IPS-15b (cell line): Measurements from ENCODE around the gene PMPCA.
"Not testable (repeated sequence)": the region's sequence is repeated elsewhere in the genome, so short reads cannot be mapped to it uniquely, and the experiment has no call there.

Experiments used
- H3K27me3 ChIP-seq: one replicate; pipeline ENCODE4 v1.6.1; 2013; ENCODE audit warnings: low read length; ENCODE audit not compliant: control insufficient read depth, insufficient read depth
- H3K36me3 ChIP-seq: one replicate; pipeline ENCODE4 v1.6.1; 2013; ENCODE audit warnings: low read length; ENCODE audit not compliant: control insufficient read depth, insufficient read depth
- H3K4me1 ChIP-seq: one replicate; pipeline ENCODE4 v1.6.1; 2013; ENCODE audit warnings: mild to moderate bottlenecking, low read length; ENCODE audit not compliant: control insufficient read depth, insufficient read depth
- H3K4me3 ChIP-seq: one replicate; pipeline ENCODE4 v1.5.1; 2013; ENCODE audit warnings: low read depth, low read length
- H3K9ac ChIP-seq: one replicate; pipeline ENCODE4 v1.6.1; 2013; ENCODE audit warnings: low read depth, mild to moderate bottlenecking, low read length
- H3K9me3 ChIP-seq: one replicate; pipeline ENCODE4 v1.6.1; 2013; ENCODE audit warnings: mild to moderate bottlenecking, low read length; ENCODE audit not compliant: control insufficient read depth, insufficient read depth

The PMPCA gene

DNA sequence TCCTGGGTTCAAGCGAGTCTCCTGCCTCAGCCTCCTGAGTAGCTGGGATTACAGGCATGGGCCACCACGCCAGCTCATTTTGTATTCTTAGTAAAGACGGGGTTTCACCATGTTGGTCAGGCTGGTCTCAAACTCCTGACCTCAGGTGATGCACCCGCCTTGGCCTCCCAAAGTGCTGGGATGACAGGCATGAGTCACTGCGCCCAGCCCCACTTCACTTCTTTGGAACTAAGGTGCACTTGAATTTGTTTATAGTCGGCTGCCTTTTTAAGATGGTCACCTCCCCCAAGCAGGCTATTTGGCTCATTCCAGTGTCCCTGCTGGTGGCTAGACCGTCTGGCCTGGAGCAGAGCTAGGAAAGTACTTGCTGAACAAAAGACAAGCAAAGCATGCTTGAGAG is 14.9 kb downstream of the PMPCA start:
- H3K4me3 ChIP-seq, H3K27me3 ChIP-seq: not testable (repeated sequence)
- H3K36me3 ChIP-seq: peaks cover 44% of the 10 kb centered on the region

DNA sequence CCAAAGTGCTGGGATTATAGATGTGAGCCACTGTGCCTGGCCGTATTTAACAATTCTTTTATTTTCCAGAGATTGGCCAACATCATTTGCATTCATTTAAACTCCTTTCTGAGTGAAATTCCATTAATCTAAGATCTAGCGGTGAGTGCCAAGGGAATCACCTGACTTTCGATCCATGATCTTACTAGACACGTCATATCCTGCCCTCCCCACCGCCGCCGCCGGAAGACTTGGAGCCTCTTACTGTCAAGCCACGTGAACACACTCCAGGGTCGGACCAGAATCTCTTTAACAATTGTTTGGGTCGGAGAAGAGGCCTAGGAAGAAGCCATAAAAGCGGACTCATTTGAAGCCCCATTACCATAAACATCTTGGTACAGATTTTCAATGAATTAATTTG is 16.3 kb downstream of the PMPCA start:
- H3K4me3 ChIP-seq: no peak overlapping the region
- peaks cover 46% of the 10 kb centered on the region for H3K36me3 ChIP-seq
- H3K9ac ChIP-seq: no peak overlapping the region
- H3K27me3 ChIP-seq: no peaks in the 10 kb centered on the region
- H3K4me1 ChIP-seq: no peaks in the 10 kb centered on the region
- H3K9me3 ChIP-seq: no peaks in the 10 kb centered on the region

More for the DNA sequence above, 14.9 kb downstream of the PMPCA start:
- H3K9ac ChIP-seq, H3K9me3 ChIP-seq, H3K4me1 ChIP-seq: not testable (repeated sequence)

DNA sequence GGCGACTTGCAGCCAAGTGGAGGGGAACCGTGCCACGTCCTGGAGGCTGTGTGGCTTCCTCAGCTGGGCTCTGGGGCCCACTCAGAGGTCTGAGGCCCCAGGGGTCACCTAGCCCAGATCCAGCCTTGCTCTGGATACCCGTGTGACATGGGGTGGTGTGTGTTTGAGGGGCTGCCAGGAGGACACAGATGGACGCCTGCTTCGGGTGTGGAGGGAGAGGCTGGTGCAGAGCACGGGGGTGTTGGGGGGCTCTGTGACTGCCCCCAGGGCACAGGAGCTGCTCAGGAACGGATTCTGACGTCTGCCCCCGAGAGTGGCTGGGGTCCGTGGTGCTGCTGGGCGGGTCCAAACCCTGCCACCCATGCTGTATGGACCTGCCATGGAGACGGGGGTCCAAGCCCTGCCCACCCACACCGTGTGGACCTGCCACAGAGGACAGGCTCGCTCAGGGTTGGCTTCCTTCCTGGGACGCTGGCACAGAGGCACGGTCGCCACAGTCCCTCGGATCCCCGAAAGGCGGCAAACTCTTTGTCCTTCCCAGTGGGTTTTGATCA is 18.7 kb downstream of the PMPCA start:
- peaks cover 28% of the 10 kb centered on the region for H3K36me3 ChIP-seq
- no peak overlapping the region for H3K4me3 ChIP-seq
- no peaks in the 10 kb centered on the region for H3K9me3 ChIP-seq
- no peak overlapping the region for H3K9ac ChIP-seq
- no peaks in the 10 kb centered on the region for H3K4me1 ChIP-seq
- no peaks in the 10 kb centered on the region for H3K27me3 ChIP-seq

DNA sequence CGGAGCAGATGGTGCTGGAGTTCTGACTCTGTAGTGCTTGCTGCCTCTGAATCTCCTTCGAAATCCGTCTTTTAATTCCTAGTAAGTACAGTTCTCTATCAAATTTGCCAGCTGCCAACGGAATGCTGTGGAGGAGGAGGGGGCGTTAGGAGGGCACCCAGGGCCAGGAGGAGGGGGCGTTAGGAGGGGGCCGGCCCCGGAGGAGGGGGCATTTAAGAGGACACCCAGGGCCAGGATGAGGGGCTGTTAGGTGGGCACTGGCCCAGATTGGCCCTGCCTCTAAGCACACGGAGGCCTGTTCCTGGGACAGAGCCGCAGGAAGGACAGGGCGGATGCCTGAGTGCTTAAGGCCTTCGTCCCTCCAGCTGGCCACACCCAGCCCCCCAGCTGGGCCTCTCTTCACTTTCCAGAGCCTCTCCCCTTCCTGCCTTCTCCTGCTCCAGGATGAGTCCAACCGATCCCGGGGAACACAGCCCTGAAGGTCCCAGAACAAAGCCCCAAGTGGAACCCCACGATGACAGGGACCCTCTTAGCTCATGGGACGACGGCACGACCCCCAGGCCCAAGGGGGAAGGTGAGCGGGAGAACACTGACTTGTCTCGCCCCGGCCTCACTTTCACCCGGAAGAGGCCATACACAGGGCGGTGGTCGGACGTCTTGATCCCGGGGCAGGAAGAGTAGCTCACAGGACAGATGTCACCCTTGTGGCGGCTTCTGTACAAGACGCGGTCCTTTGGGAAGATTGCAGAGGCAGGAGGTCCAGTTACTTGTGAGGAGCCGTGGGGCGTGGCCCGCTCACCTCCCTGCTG is 19.4 kb downstream of the PMPCA start:
- Histone ChIP-seq H3K4me1 (no peaks in the 10 kb centered on the region), H3K36me3 (peaks cover 24% of the 10 kb centered on the region)

DNA sequence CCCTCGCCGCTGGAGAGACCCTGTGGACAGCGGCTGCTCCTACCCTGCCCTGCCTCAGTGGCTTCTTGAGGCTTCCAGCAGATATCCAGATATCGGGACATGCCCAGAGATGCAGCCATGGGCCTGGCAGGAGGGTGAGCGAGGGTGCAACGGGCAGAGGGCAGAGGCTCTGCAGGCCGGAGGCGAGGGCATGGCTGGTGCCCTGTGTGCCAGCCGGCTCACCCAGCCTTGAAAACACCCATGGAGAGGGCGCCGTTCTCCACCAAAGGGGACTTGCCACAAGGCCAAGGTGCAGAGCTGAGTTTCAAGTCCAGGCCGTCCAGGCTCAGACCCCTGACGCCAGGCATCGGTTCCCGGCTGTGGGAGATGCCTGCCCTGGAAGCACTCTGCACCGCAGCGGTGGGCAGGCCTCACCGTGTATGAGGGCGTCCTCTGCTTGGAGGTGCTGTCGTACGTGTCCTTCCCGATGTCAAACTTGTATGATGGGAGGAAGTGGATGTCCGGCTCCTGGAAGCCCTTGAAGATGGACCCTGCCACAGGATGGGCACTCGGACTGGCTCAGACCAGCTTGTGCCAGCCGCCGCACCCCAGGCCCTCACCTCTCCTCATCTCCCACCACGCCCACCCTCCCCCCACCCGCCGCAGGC is 20.3 kb downstream of the PMPCA start:
- H3K4me1 ChIP-seq: no peaks in the 10 kb centered on the region
- H3K4me3 ChIP-seq: no peak overlapping the region
- H3K9ac ChIP-seq: no peak overlapping the region
- H3K9me3 ChIP-seq: no peaks in the 10 kb centered on the region
- H3K36me3 ChIP-seq: peaks cover 25% of the 10 kb centered on the region
- no peaks in the 10 kb centered on the region for H3K27me3 ChIP-seq

More for the DNA sequence above, 19.4 kb downstream of the PMPCA start:
- H3K9ac ChIP-seq: no peak overlapping the region
- H3K27me3 ChIP-seq: no peaks in the 10 kb centered on the region
- no peak overlapping the region for H3K4me3 ChIP-seq
- no peaks in the 10 kb centered on the region for H3K9me3 ChIP-seq

DNA sequence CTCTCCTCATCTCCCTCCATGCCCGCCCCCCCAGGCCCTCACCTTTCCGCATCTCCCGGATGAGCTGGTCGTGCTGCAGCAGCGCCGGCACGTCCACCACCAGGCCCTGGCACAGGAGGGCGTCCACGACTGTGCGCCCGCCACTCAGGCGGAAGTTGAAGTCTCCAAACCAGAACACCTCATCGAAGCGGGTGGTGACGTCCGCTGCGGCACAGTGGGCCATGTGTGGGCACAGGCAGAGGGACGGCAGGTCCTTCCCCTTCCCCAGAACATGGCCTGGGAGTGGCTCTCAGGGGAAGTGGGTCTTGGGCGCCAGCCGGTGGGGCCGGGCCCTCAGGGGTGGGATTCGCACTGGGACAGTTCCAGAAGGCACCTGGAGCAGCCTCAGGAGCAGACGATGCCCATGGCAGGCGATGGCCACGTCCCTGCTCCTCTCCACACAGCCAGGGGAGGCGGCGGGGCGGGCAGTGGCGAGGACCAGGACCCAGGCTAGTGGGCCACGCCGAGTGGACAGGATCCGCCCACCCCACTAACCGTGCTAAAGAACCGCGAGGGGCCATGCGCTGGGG is 21.4 kb downstream of the PMPCA start:
- Histone ChIP-seq H3K9ac (no peak overlapping the region), H3K27me3 (no peaks in the 10 kb centered on the region), H3K36me3 (peaks cover 25% of the 10 kb centered on the region), H3K4me3 (no peak overlapping the region), H3K4me1 (no peaks in the 10 kb centered on the region), H3K9me3 (no peaks in the 10 kb centered on the region)

DNA sequence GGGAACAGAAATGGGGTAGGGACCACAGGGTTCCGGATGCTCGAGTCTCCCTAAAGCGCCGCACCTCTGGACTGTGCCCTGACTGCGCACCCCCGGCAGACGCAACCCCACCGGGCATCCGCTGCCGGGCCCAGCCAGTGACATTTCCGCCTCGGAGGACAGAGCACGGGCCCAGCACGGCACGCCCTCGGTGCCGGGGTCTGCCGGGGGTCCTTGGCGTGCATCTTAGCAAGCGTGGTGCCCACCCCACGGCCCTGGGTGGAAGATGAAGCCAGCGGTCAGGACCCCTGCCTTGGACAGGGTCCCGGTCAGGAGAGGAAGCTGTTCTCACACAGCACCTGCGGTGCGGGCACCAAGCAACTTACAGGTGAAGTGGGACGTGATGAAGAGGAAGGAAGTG is 22.1 kb downstream of the PMPCA start:
- H3K4me3 ChIP-seq: no peak overlapping the region
- H3K27me3 ChIP-seq: no peaks in the 10 kb centered on the region
- H3K36me3 ChIP-seq: peaks cover 25% of the 10 kb centered on the region
- no peaks in the 10 kb centered on the region for H3K9me3 ChIP-seq
- no peaks in the 10 kb centered on the region for H3K4me1 ChIP-seq
- H3K9ac ChIP-seq: no peak overlapping the region

DNA sequence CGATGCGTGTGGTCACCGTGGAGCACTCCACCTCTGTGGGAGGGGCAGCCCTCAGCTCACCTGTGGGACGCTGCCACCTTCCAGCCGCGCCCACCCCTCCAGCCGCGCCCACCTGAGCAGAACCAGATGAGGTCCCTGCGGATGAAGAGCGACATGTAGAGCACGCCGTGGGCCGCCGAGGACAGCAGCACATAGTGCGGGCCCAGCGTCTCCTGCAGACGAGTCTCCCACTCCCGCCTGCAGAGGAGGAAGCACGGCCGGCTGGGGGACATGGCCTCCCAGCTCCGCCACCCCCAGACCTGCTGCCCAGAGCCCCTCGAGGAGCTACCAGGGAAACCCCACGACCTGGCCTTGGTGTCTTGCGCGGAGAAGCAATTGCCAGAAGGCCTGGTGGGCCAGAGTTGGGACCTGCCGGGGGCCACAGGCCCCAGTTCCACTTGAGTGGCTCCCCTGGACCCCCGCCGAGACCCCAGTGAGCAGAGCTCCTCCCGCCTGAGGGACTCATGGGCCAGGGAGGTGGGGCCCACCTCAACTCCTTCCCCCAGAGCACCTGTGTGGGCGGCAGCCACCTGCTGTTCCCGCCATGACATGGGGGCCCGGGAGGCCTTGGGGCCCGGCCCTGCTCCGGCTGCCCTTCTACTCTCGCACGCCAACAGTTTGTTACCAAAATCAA is 22.7 kb downstream of the PMPCA start:
- Histone ChIP-seq H3K9me3 (no peaks in the 10 kb centered on the region), H3K4me3 (no peak overlapping the region), H3K36me3 (peaks cover 25% of the 10 kb centered on the region), H3K27me3 (no peaks in the 10 kb centered on the region), H3K9ac (no peak overlapping the region), H3K4me1 (no peaks in the 10 kb centered on the region)

DNA sequence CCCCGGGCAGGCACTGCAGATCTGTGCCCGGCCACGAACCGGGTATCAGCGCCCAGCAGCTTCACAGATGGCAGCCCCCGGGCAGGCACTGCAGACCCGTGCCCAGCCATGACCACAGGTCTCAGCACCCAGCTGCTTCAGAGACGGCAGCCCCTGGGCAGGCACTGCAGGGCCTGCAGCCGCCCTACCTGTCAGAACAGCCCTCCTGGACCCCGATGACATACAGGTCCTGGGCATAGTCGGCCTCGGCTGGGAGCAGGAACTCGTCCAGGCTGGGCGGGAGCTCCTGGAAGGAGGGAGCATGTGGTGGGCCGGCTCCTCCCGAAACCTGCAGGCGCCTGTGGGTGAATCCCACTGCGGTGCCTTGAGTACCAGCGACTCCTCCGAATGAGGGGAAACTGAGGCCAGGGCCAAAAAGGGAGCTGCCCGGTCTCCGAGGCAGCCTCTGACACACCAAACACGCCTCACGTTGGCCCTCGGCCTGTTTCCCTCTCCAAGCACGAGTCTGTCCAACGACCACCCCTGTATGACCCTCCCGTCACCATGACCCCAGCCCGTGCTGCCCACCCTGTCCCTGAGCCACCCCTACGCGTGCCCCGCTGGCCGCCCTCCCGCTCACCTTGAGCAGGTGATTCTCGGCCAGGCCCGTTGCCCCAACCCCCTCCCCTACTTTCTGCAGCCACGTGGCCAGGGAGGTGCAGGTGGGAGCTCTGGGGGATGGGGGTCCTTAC is 23.6 kb downstream of the PMPCA start:
- Histone ChIP-seq H3K4me1 (no peaks in the 10 kb centered on the region), H3K27me3 (no peaks in the 10 kb centered on the region), H3K36me3 (peaks cover 21% of the 10 kb centered on the region), H3K4me3 (no peak overlapping the region), H3K9me3 (no peaks in the 10 kb centered on the region), H3K9ac (no peak overlapping the region)

DNA sequence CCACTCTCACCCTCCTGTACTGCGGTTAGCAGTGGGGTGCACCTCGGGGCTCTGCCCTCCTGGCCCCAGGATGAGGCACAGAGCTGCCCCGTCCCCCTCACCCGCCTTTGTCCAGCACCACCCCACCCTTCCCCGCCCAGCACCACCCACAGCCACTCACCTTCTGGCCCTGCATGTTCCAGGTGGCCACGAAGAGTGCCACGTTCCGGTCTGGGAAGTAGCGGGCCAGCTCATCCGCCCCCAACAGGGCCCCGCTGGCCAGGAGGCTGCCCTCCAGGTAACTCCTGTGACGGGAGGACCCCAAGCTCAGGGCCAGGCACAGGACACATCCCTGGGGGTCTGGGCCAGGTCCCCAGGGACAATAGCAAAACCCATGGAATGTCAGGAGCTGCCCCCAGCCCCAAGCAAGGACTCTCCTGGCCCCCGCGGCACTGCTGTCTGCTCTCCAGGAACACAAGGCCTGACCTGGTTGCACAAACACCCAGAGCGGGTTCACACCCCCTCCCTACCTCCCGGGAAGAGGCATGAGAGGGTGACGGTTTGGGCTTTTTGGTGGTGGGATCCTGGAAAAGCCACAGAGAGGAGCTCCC is 24.2 kb downstream of the PMPCA start:
- Histone ChIP-seq H3K9me3 (no peaks in the 10 kb centered on the region), H3K9ac (no peak overlapping the region), H3K4me1 (no peaks in the 10 kb centered on the region), H3K27me3 (no peaks in the 10 kb centered on the region), H3K4me3 (no peak overlapping the region), H3K36me3 (peaks cover 17% of the 10 kb centered on the region)
